GM21529 (cell line): Measurements from ENCODE around the gene LLPH.

Source experiments
- ATAC-seq: cut with Tn5 transposase; IDR thresholded peaks from one replicate; pipeline ENCODE4 v1.9.1; 2021; ENCODE audit not compliant: unreplicated experiment

Gene LLPH

GRCh38 chr12:66143868-66144267, 13.3 kb upstream of the LLPH start:
- no peak for ATAC-seq

DNA sequence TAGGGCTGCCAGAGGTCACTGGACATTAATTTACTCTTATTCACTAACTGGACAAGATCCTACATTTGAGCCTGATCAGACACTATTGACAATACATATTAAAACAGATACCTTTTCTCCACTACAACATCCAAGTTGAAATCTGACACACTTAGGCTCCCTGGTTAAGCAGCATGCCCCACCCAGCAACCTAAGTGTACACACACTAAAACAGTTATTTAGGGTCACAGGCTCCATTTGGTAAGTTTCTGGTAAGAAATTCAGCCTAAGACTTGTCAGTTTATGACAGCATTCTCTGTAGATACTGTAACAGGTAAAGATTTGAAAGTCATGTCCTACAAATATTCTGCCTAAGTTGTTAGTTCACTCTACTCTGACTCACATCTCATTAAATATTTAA, 12.3 kb upstream of the LLPH start:
- no peak for ATAC-seq

- ATAC-seq = no peak
These were observed 10.7 kb upstream of the LLPH start for GRCh38 chr12:66141299-66141698.

DNA sequence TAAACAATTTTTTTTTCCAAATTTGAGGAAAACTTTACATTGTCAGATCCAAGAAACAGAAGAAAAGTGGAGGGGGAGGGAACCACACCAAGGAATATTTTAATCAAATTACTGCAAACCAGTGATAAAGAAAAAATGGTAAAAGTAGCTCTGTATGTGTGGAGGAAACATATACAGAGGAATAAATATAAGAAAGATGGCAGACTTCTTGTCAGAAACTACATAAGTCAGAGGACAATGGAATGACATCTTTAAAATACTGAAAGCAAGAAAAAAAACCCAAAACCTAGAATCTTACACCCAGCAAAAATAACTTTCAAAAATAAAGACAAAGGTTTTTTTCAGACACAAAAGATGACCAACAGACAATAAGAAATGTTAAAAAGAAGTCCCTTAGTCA, 10.2 kb upstream of the LLPH start:
- ATAC-seq = no peak

DNA sequence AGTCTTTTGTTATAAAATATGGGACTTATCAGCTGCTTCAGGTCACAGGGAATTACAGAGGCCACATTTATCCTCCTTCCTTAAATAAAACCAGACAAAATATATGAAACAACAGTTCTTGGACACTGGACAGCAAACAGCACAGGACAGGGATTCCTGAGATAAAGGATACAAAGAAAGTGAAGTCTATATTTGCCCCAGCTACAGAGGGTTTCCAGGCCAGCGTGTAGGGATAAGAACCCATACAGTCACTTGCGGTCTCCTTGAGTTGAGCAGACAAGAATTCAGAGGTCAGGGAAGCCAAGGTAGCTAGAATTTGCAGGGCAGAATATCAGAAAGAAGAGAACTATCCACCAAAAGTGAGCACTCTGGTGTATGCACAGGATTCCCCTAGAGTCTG, 8.8 kb upstream of the LLPH start:
- no peak for ATAC-seq

DNA sequence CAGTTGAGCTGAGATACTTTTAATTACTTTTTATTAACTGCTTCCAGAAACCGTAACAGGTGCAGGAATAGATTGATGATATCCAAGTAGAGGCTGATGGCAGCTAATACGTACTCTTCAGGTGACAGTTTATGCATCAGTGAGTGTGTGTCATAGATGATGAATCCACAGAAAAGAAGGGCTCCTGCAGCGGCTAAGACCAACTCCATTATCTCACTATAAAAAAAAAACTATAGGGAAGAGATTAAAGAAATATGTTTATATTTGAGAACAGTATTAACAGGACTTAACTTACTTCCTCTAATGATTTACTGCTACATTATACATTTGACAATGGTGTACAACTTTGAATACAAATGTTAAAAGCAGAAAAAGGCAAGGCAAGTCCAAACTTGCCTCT, 7.4 kb upstream of the LLPH start:
- ATAC-seq = no peak

DNA sequence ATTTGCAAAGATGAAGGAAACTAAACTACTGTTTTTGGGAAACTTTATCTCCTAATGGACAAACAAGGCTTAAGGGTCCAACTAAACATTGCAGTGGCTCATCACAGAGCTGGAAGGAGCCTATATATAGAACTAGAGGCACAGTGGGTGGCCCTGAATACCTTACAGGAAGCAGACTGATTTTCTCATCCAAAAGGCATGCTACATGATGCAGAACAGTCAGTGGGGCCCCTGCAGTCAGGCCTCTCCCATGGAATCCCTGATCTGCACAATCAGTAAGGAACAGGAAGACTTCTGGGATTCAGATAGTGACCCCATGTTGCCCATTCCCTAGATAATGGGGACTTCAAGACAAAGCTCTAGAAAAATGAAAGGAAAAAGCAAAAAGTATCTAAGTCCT, 1.9 kb upstream of the LLPH start:
- no peak for ATAC-seq

DNA sequence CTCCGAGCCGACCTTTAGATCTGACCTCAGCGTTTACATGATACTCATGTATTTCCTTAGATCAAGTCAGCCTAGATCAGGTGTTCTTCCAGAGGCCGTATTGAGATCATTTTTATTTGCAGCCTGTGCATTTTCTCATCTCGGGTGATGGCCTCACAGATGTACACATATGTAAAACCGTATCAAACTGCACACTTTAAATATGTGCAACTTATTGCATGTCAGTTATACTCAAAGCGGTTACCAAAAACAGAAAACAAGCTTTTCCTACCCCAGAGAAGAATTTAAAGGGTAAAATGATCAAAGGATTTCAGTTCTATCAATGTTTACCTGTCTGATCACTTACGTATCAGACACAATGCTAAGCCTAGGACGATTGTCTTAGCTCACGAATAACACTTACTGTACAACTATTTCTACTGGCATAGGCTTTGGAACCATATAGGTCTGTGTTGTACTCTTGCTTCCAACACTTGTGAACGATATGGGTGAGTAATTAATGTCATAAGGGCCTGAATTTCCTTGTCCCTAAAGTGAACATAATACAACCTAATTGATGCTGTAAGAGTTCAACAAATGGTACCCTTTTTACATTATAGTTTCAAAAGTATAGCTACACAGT, 628 bp upstream of the LLPH start:
- ATAC-seq = peak; percentile 2

DNA sequence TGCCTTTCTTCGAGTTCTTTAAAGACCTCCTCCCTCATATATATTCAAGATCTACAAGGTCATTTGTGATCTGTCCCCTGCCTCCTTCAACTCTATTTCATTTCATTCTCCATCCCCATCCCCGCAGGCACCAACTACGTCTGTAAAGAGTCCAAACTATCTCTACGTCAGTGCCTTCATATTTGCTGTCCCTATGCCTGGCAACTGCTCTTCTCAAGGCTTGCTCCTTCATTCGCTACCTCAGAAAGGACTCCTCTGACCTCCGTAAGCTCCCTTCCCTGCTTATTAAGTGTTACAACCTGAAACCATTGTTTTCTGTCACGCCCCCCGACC, 650 bp downstream of the LLPH start:
- ATAC-seq = no peak

- no peak for ATAC-seq
These were observed 2.9 kb downstream of the LLPH start for GRCh38 chr12:66127650-66128049.

DNA sequence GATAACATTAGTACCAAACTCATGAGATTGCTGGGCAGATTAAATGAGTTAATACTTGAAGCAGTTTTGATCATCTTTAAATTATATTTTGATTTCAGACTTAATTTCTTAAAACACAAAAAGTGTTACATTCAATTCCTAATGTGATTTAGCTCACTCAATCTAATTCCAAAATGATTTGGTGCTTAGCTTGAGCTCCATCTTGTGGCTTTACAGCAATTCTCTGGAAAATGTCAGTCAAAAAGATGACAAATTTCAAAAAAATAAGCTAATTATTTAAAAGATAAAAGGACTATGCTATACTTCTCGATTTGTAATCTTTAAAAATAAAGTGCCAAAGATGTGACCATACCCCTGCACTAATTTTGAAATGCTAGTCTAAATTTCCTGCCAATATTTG, 10.1 kb downstream of the LLPH start:
- no peak for ATAC-seq

GRCh38 chr12:66119870-66120241, 10.7 kb downstream of the LLPH start:
- no peak for ATAC-seq

DNA sequence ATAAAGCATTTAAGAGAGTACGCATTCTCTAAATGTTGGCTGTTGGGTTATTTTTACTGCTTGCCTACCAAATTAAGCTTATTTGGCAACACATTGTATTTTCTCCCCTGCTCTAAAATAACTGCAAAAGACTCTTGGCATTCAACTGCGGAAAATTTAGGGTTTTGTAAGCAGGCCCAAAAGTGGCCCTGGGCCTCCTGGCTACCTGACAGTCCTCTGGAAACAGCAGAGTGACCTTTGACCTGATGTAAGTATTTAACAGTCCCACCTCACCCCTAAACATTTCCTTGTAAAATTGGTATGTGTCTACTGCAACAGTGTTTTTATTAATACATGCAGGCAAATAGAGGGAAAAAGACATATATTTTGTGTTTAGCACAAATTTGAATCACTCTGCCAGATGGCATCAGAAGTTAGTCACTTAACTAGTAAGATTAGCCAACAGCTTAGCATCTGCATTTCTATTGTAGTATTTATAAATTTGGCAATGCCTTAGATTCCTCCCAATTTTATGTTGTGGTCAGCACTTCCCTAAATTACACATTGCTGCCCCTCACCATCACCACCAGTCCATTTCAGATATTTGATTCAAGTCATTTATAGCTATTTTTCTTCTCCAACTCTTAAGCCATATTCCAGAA, 11.2 kb downstream of the LLPH start:
- ATAC-seq = no peak

DNA sequence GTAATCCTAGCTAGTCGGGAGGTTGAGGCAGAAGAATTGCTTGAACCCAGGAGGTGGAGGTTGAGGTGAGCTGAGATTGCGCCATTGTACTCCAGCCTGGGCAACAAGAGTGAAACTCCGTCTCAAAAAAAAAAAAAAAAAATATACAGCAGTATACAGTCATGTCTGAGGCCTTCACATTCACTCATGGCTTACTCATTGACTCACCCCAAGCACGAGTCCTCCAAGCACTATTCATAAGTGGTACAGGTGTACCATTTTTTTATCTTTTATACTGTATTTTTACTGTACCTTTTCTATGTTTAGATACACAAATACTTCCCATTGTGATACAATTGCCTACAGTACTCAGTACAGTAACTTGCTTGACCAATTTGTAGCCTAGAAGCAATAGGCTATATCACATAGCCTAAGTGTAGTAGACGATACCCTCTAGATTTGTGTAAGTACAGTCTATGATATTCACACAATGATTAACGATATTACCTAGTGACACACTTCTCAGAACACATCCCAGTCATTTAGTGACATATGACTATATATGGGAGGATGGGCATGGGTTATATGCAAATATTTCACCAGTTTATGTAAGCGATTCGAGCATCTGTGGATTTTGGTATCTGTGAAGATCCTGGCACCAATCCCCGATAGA, 12.2 kb downstream of the LLPH start:
- ATAC-seq = no peak

- ATAC-seq = no peak
These were observed 13.3 kb downstream of the LLPH start for GRCh38 chr12:66117242-66117641.

DNA sequence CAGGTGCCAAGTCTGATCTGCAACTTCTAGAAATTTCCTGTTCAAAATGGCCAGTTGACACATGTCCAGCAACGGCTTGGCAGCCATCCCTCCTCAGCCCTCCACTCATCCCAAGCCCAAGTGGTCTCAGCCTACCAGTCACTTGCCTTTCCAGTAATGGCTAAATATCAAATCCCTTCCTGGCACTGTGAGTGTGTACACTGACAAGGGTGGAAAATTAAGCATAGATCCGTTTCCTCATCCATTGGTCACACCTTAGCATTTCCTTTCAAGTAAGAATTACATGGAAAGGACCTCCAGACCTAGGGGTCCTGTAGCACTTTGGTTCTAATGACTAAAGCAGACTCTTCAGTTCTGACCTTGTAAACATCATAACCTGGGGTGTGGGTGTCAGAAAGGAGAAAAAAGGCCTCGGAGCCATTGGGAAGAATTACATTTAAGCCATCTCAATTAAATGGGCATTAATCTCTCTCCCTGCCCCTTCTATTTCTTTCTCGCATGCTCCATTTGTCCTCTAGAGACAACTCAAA, 15.4 kb downstream of the LLPH start:
- no peak for ATAC-seq

DNA sequence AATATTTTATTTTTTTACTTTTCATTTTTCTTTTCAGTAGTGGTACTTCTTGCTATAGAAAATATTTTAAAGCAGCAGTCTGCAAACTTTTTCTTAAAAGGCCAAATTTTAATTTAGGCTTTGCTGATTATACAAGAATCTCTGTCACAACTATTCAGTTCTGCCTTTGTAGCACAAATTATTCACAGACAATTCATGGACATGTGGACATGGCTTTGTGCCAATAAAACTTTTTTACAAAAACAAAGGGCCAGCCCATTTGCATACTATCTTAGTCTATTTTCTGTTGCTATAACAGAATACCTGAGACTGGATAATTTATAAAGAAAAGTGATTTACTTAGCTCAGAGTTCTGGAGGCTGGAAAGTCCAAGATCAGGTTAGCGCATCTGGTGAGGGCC, 17.1 kb downstream of the LLPH start:
- no peak for ATAC-seq

GRCh38 chr12:66111605-66112004, 18.9 kb downstream of the LLPH start:
- ATAC-seq = no peak

DNA sequence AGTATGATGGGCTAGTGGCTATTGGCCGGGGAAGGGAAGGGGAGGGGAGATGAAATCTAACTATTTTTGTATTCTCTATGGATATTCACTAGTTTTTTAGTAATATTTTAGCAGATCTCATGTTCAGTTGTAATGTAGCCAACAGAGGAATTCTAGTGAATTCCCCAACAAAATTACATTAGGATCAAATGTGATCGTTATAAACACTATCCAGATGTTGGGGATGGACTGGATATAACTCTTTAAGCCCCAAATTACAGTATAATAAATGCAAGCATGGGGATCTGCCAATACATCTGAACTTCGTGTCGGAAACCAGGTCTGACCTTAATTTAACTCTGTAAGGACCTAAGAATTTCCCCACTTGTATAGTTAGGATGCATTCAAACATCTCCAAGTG, 21.5 kb downstream of the LLPH start:
- no peak for ATAC-seq

DNA sequence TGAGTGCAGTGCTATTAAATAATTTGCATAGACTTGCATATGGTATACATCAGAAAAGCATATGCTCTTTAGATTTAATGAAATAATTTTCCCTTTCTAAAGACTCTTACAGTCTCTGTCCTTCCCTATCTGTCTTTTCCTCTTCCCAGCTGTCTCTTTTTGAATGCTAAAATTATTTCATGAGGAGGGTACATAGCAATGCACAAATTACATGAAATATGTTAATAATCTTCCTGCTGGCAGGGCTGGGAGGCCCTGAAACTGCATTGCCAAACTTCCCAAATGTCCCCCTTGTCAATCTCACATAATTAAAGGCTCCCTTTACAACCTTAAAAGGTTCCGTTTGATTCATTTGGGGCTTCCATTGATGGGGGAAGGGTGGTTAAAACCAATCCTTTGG, 22.2 kb downstream of the LLPH start:
- no peak for ATAC-seq

- ATAC-seq = peak; percentile 96
These were observed 23.1 kb downstream of the LLPH start for GRCh38 chr12:66107451-66107915.
